NAMALWA (cell line): ENCODE data around the gene NOD2.
A peak's percentile ranks its signal among the peaks of the same experiment; 100 is the strongest.

Experiments
- DNase-seq: peaks from one replicate; pipeline ENCODE4 v3.0.0-alpha.2; 2015; ENCODE audit warnings: low spot score

Gene NOD2

DNA sequence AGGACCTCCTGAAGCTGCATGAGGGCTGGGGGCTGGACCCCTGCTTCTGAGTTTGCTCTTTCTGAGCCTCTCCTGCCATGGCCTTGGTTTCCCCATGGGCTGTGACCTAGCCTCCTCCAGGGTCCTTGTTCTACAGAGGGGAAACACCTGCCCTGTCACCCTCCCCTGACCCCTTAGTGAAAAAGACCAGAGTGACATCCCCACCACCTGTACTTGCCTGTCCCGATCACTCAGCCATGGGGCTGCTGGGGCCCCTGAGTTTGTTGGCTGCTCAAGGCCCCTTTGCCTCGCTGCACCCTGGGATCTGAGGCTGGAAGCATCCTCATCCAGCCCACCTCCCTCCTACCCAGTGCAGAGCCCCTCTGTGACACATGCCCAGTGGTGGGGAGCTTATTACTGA, 800 bp downstream of the NOD2 start:
- DNase-seq: no peak

DNA sequence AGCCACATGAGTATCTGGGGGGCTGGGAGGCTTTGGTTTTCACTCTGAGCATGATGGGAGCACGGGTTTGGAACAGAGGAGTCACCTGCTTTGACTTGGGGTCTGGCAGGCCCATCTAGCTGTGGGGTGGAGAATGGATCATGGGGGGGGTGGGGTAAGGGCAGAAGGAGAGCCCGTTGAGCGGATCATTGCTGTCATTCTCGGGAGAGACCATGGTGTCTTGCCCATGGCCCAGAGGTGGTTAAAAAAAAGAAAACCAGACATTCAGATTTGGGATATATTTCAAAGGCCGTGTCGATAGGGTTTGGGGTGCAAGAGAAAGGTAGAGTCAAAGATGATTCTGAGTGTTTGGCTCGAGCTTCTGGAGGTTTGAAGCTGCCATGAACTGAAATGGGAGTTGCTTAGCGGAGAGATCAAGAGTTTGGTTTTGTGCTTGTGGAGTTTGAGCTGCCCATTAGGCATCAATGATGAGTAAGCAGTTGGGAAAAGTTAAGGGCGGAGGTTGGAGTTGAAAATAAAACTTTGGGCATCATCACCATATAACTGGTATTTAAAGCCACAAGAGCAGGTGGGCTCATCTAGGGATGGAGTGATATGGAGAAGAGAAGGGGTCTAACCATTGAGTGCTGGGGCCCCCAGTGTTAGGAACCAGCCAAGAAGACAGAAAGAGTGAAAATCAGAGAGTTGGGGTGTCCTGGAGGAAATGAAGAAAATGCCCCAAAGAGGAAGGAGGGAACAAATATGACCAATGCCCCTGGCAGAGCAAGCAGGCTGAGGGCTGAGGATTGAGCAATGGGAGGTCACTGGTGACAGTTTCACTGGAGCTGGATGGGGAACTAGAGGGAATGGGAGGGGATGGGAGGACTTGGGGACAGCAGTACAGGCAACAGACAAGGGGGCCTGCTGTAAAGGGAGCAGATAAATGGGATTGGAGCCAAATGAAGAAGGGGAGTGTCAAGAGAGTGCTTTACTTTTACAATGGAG, 1.9 kb downstream of the NOD2 start:
- DNase-seq: no peak

DNA sequence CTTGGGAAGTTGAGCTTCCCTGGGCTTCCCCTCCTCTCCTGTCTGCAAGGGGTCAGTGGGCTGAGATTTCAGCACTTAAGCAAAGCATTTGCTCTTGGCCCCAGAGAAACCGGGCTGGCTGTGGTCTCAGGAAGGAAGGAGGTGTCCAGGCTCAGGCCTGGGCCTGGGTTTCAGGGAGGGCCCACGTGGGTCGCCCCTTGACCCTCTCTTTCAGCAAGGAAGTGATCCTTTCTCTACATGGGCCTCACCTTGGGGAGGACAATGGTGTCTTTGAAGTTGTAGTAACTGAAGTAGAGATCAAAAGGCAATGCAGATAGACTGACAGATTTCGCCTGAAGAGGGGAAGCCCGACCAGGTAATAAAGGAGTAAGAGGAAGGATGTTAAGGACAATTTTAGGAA, 2.7 kb downstream of the NOD2 start:
- no peak for DNase-seq

DNA sequence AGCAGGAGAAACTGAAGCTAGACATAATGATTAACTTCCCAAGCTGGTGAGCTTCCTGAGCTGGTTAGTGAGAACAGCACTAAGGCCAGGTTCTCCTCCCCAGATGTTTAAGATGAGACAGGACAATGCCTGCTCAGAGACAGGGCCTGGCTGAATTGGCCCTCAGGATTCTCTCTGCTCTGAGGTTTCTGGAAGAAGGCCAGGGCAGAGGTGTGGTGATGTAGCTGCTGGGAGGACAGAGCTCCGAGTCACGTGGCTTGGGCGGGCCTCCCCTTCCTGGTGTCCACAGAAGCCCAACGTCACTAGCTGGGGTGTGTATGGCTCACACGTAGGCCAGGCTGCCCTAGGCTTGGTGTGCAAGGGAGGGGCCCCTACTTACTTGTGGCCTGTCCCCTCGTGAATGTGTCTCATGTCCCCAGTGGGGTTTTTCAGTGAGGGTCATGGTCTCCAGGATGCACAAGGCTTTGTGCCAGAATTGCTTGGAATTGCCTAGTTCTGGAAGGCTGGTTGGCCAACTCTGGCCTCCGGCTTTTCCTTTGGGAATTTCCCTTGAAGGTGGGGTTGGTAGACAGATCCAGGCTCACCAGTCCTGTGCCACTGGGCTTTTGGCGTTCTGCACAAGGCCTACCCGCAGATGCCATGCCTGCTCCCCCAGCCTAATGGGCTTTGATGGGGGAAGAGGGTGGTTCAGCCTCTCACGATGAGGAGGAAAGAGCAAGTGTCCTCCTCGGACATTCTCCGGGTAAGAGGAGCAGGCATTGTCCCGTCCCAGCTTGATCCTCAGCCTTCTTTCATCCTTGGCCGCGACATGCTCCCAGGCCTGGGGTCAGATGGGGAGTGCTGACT, 3.4 kb downstream of the NOD2 start:
- no peak for DNase-seq

DNA sequence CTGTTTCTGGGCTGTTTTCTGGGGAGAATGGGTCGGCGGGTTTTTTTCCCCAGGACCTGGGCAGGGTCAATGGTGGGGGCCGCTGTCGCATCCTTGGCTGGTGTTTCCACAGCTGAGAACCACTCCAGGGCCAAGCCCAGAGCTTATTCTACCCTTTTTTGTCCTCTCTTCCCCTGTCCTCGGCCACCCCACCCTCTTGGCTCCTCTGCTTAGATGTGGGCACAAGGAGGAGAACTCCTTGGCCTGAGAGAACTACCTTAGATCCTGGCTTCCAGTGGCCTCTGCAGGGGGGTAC, 4.0 kb downstream of the NOD2 start:
- DNase-seq: no peak

DNA sequence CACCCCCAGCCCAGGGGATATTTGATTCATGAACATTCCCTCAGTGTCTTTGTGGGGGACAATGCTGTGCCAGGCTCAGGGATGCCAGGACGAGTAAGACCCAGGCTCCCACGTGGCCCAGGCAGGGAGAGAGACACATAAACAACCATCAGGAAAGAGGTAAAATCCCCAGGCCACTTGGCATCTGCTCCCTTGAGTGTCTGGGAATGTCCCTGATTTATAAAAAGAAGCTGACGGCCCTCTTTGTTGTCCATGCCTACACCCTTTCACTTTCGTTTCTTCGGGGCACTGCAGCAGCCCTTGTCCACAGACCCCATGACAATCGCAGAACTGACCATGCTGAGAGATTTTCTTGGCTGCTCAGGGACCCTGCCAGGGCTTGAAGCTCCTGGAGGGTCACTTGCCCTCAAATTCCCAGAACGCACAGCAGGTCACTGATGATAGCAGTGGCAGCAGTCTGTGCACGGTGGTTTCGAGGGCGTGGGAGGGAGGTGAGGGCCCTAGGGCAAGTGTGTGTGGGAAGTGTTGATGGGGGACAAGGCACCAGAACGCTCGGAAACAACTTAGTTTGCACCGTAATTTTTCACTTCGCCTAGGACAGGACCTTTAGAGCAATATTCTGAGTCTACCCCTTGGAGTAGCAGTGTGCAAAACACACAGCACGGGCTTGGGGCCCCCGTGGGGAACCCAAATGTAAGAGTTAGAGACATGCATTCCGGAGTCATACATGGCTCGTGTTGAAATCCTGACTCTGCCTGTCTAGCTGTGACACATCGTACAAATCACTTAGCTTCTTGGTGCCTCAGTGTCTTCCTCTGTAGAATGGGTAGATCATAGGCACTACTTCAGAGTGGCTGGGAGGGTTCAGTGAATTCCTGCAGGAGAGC, 4.7 kb downstream of the NOD2 start:
- no peak for DNase-seq

DNA sequence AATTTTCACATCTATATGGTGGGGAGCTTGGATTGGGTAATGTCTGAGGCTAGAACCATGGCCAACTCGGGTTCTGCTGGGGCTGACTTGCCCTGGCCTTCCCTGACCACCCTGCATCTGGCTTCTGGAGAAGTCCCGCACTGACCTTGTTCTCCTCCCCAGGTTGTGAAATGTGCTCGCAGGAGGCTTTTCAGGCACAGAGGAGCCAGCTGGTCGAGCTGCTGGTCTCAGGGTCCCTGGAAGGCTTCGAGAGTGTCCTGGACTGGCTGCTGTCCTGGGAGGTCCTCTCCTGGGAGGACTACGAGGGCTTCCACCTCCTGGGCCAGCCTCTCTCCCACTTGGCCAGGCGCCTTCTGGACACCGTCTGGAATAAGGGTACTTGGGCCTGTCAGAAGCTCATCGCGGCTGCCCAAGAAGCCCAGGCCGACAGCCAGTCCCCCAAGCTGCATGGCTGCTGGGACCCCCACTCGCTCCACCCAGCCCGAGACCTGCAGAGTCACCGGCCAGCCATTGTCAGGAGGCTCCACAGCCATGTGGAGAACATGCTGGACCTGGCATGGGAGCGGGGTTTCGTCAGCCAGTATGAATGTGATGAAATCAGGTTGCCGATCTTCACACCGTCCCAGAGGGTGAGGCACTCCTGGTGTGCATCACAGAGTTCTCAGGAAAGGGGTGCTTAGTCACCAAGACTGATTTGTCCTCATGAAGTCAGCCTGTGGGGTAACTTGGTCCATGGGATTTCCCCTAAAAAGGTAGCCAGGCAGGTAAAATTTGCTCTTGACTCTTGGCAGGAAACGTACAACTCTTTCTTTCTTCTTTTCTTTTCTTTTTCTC, 6.1 kb downstream of the NOD2 start:
- DNase-seq: no peak

DNA sequence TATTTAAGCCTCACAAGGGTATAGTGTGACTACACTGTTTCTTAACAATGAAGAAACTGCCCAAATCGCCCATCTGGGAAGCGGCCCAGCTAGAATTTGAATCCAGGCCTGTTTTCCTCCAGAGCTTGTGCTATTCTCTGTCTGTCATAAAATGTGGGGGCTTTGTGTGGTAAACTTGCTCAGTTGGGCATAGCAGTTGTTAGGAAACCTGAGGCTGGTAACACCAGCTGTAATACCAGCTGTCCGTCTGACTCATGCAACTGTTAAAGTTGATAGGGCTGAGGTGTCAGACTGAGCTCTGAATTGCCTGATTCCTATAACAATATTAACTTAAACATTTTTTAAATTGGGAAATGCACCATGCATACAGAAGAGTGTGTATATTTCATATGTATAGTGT, 9.3 kb downstream of the NOD2 start:
- DNase-seq: no peak

DNA sequence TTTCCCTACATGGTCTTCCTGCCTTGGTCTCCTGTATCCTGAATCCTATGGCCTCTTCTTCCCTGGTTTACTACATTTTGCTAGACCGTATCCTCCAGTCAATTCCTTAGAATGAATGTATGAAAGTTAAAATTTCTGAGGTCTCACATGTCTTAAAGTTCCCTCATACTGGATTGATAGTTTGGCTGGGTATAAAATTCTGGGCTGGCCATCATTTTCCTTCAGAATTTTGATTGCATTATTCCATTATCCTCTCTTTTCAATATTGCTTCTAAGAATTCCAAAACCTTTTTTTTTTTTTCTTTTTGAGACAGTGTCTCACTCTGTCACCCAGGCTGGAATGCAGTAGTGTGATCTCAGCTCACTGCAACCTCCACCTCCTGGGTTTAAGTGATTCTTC, 10.8 kb downstream of the NOD2 start:
- no peak for DNase-seq

DNA sequence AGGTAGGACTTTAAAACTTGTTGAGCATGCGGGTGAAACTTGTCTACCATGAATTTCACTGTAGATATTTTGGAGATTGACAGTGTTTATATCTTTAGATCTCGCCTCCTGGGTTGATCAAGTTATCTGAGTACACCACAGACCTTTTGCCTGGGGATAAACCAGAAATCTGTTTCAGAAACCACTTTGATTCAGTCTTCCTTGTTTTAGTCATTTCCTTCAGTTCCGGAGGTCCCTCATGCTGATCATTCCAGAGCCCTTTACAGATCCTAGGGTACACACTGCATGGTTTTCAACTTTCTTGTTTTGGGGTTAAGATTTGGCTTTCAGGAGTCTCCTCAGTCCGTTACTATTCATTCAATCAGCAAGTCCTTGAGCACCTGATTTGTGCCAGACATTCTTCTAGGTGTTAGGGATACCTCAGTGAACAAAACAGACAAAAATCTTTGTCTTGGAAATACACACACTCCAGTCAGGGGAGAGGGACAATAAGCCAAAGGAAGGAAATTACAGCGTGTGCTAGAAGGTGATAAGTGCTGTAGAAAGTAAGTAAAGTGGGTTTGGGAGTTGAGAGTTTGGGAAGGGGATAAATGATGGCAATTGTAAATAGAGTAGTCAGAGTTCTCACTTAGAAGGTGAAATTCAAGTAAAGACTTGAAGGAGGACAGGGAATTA, 12.2 kb downstream of the NOD2 start:
- DNase-seq: no peak

DNA sequence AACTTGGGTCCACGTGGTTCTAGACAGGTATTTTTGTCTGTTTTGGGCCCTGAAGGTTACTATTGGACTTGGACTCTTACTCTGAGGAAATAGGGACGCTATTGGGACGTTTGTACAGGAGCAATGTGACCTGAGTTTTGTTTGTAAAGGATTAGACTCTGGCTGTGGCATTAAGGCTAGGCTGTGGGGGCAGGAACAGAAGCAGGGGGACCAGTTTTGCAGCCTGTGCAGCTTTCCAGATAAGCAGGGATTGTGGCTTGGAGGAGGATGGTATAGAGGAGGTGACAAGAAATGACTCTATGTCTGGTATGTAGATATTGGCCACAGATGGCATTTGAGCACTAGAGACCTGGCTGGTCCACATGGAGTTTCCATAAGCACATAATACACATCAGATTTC, 12.8 kb downstream of the NOD2 start:
- no peak for DNase-seq

DNA sequence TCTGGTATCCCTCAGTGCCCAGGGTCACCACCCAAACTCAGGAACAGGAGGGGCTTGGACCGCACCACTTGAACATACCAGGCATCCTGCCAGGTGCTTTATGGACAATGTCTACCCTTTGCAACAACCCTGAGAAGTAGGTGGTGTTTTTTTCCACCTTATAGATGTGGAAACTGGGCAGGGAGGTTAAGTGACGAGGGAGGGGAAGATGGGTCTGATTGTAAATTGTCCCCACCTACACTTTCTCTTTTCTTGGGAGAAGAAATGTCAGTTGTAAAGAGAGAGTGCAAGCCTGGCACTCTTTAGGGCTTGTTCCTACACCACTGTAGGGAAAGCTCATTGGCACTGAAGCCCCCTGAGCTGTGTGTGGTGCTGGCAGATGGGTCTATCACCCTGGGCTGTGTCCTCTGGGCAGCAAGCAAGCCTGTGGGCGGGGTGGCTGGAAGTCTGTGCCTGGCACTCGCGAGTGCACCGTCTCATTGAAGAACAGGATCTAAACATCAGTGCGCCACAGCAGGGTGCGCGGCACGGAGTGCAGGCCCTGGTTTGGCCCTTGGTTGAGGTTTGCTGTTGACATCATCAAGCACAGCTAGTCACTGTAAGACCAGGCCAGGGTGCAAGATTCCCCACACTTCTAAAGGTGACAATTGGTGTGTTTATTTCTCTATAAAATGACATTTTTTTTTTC, 15.1 kb downstream of the NOD2 start:
- DNase-seq: no peak

DNA sequence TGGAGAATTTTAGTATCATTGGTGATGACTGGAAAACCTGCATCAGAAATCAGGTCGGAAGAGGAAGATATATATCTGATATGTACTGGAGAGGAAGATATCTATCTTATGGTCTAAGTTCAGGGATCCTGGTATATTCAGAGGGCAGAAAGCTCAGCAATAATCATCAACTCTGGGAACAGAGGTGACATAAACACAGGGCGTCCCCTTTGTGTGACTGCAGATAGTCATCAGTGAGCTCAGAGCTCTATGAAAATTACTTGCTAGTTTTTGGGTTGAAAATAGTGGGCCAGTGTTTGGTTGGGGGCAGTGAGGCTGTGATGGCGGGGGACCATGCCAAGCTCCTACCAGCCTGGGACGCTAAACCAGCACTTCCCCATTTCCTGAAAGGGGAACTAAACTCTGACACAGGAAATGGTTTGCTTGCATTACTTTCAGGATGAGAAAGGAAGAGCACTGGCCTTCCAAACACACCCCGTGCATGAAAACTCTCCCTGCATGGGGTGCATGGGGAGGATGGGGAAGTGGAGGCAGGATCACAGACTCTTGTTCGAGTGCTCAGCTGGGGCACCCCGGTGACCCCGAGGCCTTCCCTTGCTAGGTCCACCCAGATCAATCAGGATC, 15.8 kb downstream of the NOD2 start:
- DNase-seq: peak; percentile 13

DNA sequence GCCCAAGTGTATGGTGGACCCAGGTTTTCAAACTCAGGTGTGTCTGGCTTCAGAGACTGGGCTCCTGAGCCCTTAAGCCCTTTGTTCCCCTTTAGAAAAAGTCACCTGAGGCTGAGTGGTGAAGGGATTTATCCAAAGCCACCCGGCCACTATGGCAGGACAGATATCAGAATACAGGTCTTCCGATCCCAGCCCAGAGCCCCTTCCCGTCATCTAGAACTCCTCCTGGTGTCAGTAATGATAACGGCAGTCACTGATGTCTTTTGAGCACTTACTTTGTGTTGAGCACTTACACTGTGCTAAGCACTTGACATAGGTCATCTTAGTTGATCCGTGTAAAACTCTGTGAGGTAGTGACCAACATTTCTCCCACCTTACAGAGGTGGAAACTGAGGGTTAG, 16.6 kb downstream of the NOD2 start:
- no peak for DNase-seq

DNA sequence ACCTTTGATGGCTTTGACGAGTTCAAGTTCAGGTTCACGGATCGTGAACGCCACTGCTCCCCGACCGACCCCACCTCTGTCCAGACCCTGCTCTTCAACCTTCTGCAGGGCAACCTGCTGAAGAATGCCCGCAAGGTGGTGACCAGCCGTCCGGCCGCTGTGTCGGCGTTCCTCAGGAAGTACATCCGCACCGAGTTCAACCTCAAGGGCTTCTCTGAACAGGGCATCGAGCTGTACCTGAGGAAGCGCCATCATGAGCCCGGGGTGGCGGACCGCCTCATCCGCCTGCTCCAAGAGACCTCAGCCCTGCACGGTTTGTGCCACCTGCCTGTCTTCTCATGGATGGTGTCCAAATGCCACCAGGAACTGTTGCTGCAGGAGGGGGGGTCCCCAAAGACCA, 17.6 kb downstream of the NOD2 start:
- no peak for DNase-seq

DNA sequence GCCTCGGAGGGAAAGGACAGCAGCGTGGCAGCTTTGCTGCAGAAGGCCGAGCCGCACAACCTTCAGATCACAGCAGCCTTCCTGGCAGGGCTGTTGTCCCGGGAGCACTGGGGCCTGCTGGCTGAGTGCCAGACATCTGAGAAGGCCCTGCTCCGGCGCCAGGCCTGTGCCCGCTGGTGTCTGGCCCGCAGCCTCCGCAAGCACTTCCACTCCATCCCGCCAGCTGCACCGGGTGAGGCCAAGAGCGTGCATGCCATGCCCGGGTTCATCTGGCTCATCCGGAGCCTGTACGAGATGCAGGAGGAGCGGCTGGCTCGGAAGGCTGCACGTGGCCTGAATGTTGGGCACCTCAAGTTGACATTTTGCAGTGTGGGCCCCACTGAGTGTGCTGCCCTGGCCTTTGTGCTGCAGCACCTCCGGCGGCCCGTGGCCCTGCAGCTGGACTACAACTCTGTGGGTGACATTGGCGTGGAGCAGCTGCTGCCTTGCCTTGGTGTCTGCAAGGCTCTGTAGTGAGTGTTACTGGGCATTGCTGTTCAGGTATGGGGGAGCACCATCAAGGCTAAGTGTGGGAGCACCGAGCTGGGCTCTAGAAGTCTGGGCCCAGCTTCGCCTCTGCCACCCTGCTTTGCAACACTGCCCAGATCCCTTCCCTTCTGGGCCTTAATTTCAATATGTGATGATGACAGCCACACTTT, 18.6 kb downstream of the NOD2 start:
- DNase-seq: no peak

DNA sequence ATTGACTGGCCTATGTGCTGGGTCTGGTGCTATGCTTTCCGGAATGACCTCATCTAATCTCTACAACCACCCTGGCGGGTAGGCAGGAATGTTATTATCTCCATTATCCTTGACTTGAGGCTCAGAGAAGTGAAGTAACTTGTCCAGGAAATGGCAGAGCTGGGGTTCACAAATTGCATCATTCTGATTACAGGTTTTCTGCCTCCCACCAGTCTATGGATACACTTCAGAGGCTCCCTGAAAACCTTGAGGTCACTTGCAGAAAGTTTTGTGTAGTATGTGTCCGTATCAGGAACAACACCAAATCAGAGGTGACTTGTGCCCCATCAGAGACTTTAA, 19.1 kb downstream of the NOD2 start:
- DNase-seq: no peak

DNA sequence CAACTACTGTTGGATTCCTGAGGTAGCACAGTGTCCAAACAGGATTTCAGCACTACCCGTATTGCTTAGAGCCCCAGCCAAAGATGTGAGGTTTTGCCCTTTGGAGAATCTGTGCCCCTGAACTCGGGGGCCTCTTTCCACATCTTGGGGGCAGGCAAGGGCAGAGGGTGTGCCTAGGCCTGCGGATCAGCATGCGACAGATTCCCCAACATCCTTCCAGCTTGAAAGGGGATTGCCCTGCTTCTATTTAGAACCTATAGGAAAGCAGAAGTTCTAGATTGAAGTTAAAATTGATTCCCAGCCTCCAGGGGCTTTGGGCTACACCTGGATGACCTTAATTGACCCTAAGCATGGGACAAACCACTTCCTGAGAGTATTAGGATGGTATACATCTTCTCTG, 19.6 kb downstream of the NOD2 start:
- DNase-seq: no peak

DNA sequence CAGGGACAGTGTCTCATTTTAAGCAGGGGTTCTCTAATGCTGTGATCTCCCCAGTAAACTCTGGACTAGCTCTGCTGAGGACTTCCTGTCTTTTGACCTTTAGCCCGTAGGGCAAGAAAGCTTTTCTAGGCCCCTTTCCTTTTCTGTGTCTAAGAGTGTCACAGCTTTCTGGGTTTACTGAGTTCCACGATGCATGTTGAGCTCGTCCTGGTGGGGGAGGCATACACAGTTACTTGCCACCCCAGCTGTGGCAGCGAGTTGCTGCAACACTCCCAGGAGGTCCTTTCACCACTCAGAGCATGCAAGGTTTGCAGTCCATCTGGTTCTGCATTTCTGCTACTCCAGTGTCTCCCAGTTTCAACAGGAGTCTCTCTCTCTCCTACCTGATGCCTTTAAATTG, 23.7 kb downstream of the NOD2 start:
- DNase-seq: no peak
